T-helper 22 cell (primary cell): ENCODE results near the gene ST3GAL5.
A peak's percentile ranks its signal among the peaks of the same experiment; 100 is the strongest.

ENCODE experiments used
- DNase-seq: peaks from one replicate; pipeline ENCODE4 v3.0.0-alpha.2; 2020; ENCODE audit warnings: low read depth

Gene ST3GAL5

DNA sequence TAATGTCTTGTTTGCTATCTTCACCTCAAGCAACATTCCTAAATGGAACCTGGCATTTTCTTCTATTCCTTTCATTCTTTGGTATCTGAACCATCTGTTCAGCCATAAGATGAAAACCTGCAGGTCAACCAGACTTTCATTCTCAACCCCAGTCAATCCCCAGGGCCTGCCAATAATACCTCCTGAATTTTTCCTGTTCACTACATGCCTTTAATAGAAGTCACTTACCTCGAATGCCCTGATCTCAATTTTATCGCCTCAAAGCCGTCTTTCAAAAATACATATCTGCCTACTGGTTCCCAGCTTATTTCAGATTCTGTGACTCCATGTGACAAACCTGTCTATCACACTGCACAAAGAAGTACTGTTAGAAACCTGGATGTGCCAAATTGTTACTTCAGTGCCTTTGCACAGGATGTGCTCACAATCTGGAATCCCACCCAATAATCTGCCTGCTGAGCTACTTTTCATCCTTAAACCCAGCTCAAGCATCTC, 22.6 kb downstream of the ST3GAL5 start:
- no peak for DNase-seq

- DNase-seq = no peak
These were observed 23.1 kb downstream of the ST3GAL5 start for GRCh38 chr2:85865539-85866164.

DNA sequence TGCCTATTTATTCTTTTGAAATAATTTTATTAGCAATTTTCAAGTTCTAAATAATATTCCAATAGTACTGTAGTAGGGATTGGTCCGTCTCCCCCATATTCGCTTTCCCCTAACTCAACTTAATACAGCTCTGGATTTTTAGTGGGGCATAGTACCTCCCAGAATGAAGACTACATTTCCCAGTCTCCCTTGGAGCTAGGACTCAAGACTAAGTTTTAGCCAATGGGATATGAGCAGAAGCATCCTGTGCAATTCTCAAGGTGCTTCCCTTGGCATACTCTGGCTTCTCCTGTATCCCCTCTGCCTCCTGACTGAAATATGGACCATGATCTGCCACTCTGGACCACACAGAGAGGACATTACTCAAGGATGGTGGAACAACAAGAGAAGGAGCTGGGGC, 24.1 kb downstream of the ST3GAL5 start:
- DNase-seq = no peak

DNA sequence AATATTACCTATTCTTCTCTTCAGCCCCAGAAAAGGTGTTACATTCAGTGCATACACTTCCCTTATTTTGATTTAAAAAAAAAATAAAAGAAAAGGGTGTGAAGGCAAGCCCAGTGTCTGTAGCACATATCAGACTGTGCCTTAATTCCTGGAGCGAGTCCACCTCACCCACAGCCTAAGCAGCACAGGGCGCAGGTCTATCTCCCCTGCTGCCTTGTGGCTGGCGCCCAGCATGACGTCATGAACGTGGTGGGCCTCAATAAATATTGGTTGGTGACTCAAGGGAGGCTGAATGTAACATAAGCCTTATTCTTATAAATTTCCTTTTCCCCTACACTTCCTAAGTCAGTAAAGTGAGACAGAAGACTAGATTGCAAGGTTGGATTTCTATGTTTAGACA, 26.4 kb downstream of the ST3GAL5 start:
- DNase-seq = peak; percentile 12

GRCh38 chr2:85861650-85862049, 27.1 kb downstream of the ST3GAL5 start:
- DNase-seq = no peak

- DNase-seq = no peak
These were observed 27.6 kb downstream of the ST3GAL5 start for GRCh38 chr2:85861180-85861579.

- no peak for DNase-seq
These were observed 29.9 kb downstream of the ST3GAL5 start for GRCh38 chr2:85858841-85859240.

- no peak for DNase-seq
These were observed 33.9 kb downstream of the ST3GAL5 start for GRCh38 chr2:85854897-85855296.

DNA sequence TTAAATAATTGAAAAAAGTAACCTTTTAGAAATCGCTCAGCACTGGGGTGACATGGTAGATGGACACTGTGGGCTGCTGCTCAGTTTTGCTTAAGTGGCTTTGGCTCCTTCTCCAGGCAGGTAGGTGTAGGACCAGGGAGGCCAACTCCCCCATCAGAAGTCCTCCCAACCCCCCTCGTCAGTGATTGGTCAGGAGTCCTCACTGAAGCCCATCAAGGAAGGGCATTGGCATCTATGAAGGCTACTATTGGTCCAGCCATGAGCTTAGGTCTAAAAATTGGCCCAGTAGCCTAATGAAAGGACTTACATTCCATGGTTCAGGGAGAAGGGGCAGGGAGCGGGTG, 34.7 kb downstream of the ST3GAL5 start:
- DNase-seq = no peak

DNA sequence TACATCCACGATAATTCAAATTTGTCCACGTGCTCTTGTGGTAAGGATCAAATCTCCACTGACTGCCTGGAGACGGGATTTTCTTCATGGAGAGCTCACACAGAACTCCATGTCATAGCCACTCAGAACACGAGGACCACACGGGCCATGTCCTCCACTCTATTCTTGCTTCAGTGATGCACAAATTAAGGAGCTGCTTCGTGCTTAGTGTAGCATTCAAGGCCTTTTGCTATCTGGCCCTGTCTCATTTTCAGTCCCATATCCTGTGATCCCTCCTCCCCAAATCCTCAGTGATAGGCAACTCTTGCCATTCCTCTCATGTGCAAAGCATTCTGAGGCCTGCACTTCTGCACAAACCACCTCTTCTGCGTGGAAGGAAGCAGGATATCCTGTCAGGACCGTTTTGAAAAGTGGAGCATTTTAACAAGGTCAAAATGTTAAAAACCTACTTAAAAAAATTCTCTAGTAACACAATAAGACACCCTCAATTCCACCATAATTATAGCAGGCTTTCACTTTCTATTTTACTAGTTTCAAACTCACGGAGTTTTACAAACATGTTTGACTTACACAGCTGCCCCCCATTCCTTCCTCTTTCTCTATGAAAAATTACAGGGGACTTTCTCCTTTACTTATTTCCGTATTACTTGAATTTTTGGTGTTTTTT, 35.2 kb downstream of the ST3GAL5 start:
- DNase-seq = peak; percentile 20

- DNase-seq = peak; percentile 61
These were observed 35.8 kb downstream of the ST3GAL5 start for GRCh38 chr2:85852937-85853498.

GRCh38 chr2:85852152-85852840, 36.5 kb downstream of the ST3GAL5 start:
- no peak for DNase-seq

- DNase-seq = no peak
These were observed 37.3 kb downstream of the ST3GAL5 start for GRCh38 chr2:85851253-85852151.

DNA sequence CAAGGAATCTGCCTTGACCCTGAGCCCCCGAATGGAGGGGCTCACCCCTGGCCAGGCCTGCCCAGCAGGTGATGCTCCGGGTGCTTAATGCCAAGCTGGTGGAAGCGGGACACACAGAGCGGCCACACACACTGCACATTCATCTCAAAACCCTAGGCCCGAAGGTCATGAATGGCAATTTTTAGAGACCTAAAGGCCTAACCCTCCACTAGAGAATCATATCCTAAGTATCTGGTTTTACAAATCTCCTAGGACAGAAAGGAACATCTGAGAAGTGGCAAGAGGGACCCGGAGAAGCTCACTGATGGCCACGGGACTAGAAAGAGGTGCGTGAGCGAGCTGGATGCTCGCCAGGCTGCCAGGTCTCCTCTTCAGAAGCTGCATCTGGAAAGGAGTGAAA, 38.3 kb downstream of the ST3GAL5 start:
- DNase-seq = no peak

DNA sequence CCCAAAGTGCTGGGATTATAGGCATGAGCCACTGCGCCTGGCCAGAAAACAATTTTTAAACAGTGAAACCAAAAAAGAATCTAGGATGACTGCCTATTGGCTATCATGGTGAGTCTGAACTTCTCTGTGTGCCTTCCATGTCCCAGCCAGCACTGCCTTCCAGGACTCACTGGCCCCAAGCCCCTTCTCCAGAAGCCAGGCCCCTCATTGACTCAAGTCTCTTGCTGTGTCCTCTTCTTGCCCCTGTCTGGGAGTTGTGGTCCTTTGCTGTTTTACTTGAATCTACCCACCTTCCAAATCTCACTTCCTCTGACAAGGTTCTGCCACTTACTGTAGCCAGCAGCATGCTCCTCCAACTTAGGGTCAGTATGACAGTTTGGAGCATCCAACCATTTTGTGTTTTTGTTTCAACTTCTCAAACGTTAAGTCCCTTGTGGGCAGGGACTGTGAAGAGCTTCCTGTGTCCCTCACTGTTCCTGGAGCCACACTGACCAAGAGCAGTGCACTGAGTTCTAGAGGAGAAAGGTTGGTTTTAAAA, 41.7 kb downstream of the ST3GAL5 start:
- DNase-seq = no peak

- DNase-seq = no peak
These were observed 42.4 kb downstream of the ST3GAL5 start for GRCh38 chr2:85846411-85846810.

DNA sequence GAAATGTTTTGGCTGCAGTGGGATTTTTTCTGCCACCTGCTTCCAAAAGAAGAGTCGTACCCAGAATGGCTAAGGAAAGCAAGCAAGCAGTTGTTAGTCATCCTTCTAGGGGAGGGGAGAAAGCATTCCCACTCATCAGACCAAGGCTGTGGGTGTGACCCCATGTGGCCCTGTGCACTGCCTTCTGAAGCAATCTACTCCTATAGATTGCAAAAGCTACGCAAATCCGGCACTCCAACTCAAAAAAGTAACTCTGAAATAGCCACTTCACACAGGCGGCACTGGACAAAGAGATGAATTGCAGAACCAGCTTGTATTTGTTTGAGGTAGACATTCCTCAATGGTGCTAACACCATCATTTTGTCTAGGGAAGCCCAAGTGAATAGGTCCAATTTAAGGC, 44.3 kb downstream of the ST3GAL5 start:
- no peak for DNase-seq

GRCh38 chr2:85843543-85843942, 45.2 kb downstream of the ST3GAL5 start:
- DNase-seq = no peak

DNA sequence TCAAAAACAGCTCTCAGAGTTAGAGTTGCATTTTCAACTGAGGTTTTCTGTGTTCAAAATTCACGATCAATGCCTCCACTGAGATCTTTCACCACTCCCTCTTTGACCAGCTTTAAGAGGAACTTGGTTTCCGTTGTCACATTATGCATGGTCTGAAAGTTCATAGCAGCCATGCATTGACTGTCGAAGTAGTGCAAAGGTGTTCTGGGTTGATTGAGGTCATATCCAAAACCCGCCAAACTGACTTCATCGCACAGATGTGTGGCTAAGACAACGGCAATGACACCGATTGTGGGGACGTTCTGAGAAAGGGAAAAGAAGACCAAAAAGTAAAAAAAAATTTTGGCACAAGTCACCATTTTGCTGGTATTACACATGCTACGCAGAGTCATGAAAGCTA, 48.7 kb downstream of the ST3GAL5 start:
- DNase-seq = no peak

GRCh38 chr2:85839461-85839860, 49.3 kb downstream of the ST3GAL5 start:
- no peak for DNase-seq

- no peak for DNase-seq
These were observed 50.1 kb downstream of the ST3GAL5 start for GRCh38 chr2:85838641-85839040.

DNA sequence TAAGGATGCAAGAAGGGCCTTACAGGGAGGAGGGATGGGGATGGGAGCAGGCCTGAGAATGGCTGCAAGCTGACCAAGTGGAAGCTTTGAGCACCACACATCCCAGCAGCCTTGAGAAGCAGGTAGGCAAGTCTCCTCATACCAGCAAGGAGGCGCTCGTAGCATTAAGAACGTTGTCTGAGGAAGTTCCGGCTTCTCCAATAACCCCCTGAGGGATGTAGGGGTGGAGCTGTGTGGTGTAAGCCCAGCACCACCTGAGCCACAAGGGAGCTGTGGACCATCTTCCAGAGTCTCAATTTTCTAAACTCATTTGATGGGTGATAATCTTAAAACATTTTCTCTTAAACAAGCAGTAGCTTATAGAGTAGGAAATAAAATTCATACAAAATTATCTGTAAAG, 50.6 kb downstream of the ST3GAL5 start:
- DNase-seq = no peak
